Pancreas (tissue), 10 donors: ENCODE data around the gene FASLG. TPM values are rescaled to one million over a fixed set of nuclear protein-coding genes. Genes with fewer than 3 reads are reported as not detected.
"Not testable (repeated sequence)": the region's sequence is repeated elsewhere in the genome, so short reads cannot be mapped to it uniquely, and the experiment has no call there.

Source experiments
- ATAC-seq, 4 donors: fragments of 200-7000 bp; cut with Tn5 transposase; one replicate each; pipeline versions ENCODE4 v1.8.0 to v1.9.1; 2020; ENCODE audit warnings: mild to moderate bottlenecking in 4 of 4, moderate library complexity in 4 of 4
- DNase-seq, 6 donors: peaks; one replicate each; pipeline ENCODE4 v3.0.0-alpha.2; 2020
- FAIRE-seq: peaks from 2 replicates; lab custom pipeline; 2012; peaks lifted over from hg19 to GRCh38; lab: Jason Lieb, UNC
- H3K27ac ChIP-seq, 4 donors: fragments of 200-600 bp; sonication (generic); 1 replicate in 3 of 4; 2 replicates in 1 of 4; pipeline versions ENCODE4 v1.5.0 to v1.8.0; 2020
- H3K27me3 ChIP-seq, 4 donors: fragments of 200-600 bp; one replicate each; pipeline ENCODE4 v1.8.0; 2021
- H3K36me3 ChIP-seq, 3 donors: fragments of 200-600 bp; sonication (generic) in 1 of 3; one replicate each; pipeline versions ENCODE4 v1.5.0 to v1.8.0; 2020 to 2021
- H3K4me1 ChIP-seq, 3 donors: fragments of 200-600 bp; one replicate each; pipeline ENCODE4 v1.8.0; 2021
- H3K4me3 ChIP-seq, 4 donors: fragments of 200-600 bp; sonication (generic) in 2 of 4; one replicate each; pipeline versions ENCODE4 v1.5.0 to v1.8.0; 2020 to 2021
- H3K9me3 ChIP-seq, 4 donors: fragments of 200-600 bp; one replicate each; pipeline ENCODE4 v1.8.0; 2021
- CTCF ChIP-seq, 4 donors: fragments of 200-600 bp; sonication (generic) in 3 of 4; IDR thresholded peaks; one replicate each; pipeline versions ENCODE4 v1.5.0 to v1.8.0; 2021; ENCODE audit warnings: antibody characterized with exemption in 4 of 4
- WGBS, 2 donors: extraction: QIAGEN DNeasy Blood & Tissue Kit; methylation state at CpG; one replicate each; pipeline ENCODE4 v1.1.7; 2013; 5-methylcytosine and 5-hydroxymethylcytosine counted together
- intact Hi-C, 3 donors: fragments of 100-400 bp; cut with DNase I; formaldehyde crosslinking; loops; one replicate each; pipeline versions ENCODE4 v1.11.1 to v1.14.2; 2022
- polyA plus RNA-seq, 2 donors: library from polyadenylated mRNA; stranded (reverse); fragments of 200-250 nt; gene quantifications; one replicate each; pipeline ENCODE4 v1.2.3, GENCODE V29; 2013
- total RNA-seq, 6 donors: library from RNA; stranded (reverse); fragmentation: NEBNext Ultra II Directional in 4 of 6; extraction: Animal tissue kit (Norgen Biotek cat#: 25700) in 4 of 6; gene quantifications; one replicate each; pipeline versions ENCODE4 v1.2.1 to v1.2.4, GENCODE V29; 2021 to 2023
- donor health status: healthy with polysubstance abuse.
- donor health status: DM: no; HTN: no; CAD: no; lungs with moderate emphysema.
- donor health status: DM: no; HTN: no; CAD: no.
- donor health status: control.
- donor health status: control.
- donor health status: Bipolar disorder and iron deficiency.
- donor health status: DM: yes; HTN: yes; CAD: no.
- donor health status: DM: no; HTN: no; CAD: no.
- donor health status: DM: no; HTN: no; CAD: no.
- donor health status: DM: yes; HTN: yes; CAD: no.

Gene FASLG
- total and polyA plus RNA-seq, 8 donors = 0.06 to 0.37 (median 0.16) TPM; not detected in 3

GRCh38 chr1:172616636-172617035 lies 42.3 kb upstream of the FASLG start:
- TF ChIP-seq CTCF (IDR thresholded peaks at IDR 0.05) = no peak

DNA sequence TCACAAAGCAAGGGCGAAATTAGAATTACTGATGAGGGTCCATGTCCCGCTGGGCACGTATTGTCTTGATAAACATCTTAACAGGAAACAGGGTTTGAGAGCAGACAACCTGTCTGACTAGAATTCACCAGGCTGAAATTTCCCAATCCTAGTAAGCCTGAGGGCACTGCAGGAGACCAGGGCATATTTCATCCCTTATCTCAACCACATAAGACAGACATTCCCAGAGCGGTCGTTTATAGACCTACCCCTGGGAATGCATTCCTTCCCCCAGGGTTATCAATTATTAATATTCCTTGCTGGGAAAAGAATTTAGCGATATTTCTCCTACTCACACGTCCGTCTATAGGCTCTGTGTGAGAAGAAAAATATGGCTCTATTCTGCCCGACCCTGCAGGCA lies 38.3 kb upstream of the FASLG start:
- WGBS, 2 donors = 84 to 86% methylated on average over 9 of the region's 9 CpGs
- H3K27ac ChIP-seq, H3K27me3 ChIP-seq, DNase-seq, FAIRE-seq, intact Hi-C loops, H3K9me3 ChIP-seq, H3K4me3 ChIP-seq, ATAC-seq, H3K36me3 ChIP-seq, H3K4me1 ChIP-seq: not testable (repeated sequence)

More at GRCh38 chr1:172616636-172617035, 42.3 kb upstream of the FASLG start:
- Histone ChIP-seq H3K4me3 (no peak overlapping the region), H3K9me3 (no peaks in the 10 kb centered on the region), H3K27me3 (no peaks in the 10 kb centered on the region), H3K4me1 (no peaks in the 10 kb centered on the region), H3K27ac (no peak overlapping the region), H3K36me3 (no peaks in the 10 kb centered on the region)
- 58 to 60% methylated on average over 3 of the region's 3 CpGs for WGBS, 2 donors
- intact Hi-C loops = no loop called here
- ATAC-seq = no peak
- no peak for DNase-seq
- FAIRE-seq = no peak

DNA sequence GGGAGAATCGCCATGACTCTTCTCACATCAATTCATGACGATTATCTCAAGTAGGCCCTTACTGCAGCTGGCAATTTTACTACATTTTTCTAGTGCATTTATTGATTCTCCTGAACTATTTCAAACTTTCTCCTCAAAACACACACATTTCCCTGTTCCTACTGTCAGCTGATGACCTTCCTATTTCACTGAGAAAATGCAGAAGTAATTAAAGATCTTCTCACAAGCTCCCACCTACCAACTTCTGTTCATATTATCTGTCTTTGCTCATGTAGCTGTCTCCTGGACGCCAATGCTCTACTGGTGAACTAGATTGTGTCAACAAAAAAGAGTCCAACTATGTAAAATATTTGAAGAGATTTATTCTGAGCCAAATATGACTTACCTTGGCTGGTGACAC lies 36.4 kb upstream of the FASLG start:
- Histone ChIP-seq H3K36me3 (no peaks in the 10 kb centered on the region), H3K27ac (no peak overlapping the region), H3K27me3 (no peaks in the 10 kb centered on the region), H3K4me1 (no peaks in the 10 kb centered on the region), H3K9me3 (no peaks in the 10 kb centered on the region), H3K4me3 (no peak overlapping the region)
- TF ChIP-seq CTCF (IDR thresholded peaks at IDR 0.05) = no peak
- WGBS, 2 donors = 26 to 29% methylated on average over 3 of the region's 3 CpGs
- FAIRE-seq (no peak), ATAC-seq (no peak), DNase-seq (no peak)
- intact Hi-C loops = no loop called here

DNA sequence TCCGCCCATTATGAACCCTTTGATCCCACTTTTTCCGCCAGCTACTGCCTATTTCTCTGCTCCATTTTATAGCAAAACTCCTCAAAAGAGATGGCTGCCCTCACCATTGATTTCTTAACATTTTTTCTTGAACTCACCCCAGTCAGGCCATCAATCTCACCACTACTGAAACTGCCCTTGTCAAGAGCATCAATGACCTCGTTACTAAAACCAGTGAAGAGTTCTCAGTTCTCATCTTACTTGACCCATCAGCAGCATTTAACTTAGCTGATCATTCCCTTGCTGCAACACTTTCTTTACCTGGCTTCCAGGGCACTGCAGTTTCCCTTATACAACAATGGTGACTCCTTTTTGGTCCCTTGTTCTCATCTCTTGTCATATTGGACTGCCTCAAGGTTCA lies 35.2 kb upstream of the FASLG start:
- Histone ChIP-seq H3K4me3 (no peak overlapping the region), H3K27me3 (no peaks in the 10 kb centered on the region), H3K27ac (no peak overlapping the region), H3K36me3 (no peaks in the 10 kb centered on the region), H3K4me1 (no peaks in the 10 kb centered on the region), H3K9me3 (no peaks in the 10 kb centered on the region)
- DNase-seq (no peak), ATAC-seq (no peak), FAIRE-seq (no peak)
- TF ChIP-seq CTCF (IDR thresholded peaks at IDR 0.05) = no peak
- intact Hi-C loops = no loop called here
- WGBS, 2 donors = 85% methylated on average over 3 of the region's 3 CpGs

- H3K27ac ChIP-seq = no peak overlapping the region
- no peaks in the 10 kb centered on the region for H3K9me3 ChIP-seq
- no peak overlapping the region for H3K4me3 ChIP-seq
- TF ChIP-seq CTCF (IDR thresholded peaks at IDR 0.05) = no peak
- 50 to 55% methylated on average over 3 of the region's 3 CpGs for WGBS, 2 donors
- H3K27me3 ChIP-seq = no peaks in the 10 kb centered on the region
- no peaks in the 10 kb centered on the region for H3K36me3 ChIP-seq
- no peaks in the 10 kb centered on the region for H3K4me1 ChIP-seq
- FAIRE-seq (no peak), ATAC-seq (no peak), DNase-seq (no peak)
- intact Hi-C loops = no loop called here
Observed at GRCh38 chr1:172626845-172627244, 32.1 kb upstream of the FASLG start.
